RPMI8226 (cell line): ENCODE measurements around the gene ULK1.

ENCODE experiments used
- DNase-seq: peaks from one replicate; pipeline ENCODE4 v3.0.0-alpha.2; 2015

ULK1 gene

DNA sequence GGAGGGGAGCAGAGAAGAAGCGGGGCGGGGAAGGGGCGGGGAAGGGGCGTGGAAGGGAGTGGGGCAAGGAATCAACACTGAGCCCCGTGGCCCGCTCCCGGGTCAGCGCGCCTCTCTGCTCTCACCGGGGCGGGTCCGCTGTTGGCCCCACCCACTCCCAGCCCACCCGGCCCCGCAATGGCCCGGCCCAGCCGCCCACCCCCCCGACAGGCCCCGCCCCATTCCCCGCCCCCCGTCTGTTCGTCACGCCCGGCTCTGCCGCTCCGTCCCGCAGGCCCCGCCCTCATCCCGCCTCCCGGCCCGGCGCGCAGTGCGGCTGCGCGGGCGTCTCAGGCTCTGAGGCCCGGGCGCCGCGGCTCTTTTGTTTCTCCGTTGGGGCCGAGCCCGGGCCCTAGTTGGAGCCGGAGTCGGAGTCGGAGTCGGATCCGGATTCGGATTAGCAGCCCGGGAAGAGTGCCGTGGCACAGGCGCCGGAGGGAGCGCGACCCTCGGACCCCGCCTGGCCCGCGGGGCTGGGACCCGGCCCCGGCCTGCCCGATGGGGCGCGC lies at the start of gene ULK1:
Gene ULK1 (plus strand): TSS at position 310 of the 548 bp plus-strand sequence. CDS start 380 bp downstream, outside the sequence.
- peak; percentile 88 for DNase-seq

DNA sequence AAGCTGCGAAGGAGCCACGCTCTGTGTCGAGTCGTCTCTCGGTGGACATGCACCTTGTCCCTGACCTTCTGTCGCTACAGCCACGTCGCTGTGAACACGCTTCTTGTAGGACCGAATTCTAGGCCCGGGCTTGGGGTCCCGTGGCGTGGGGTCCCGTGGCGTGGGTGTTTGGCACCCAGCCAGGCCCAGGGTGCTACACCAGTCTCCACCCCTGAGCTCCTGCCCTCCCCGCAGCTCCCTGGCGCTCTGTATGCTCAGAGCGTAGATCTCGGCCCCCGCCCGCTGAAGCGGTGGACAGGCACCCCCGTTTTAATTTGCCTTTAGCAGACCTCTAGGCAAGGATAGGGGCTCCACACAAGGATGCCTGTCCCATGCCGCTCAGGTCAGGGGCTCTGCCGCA lies 49.8 kb upstream of the ULK1 start:
- DNase-seq: no peak

DNA sequence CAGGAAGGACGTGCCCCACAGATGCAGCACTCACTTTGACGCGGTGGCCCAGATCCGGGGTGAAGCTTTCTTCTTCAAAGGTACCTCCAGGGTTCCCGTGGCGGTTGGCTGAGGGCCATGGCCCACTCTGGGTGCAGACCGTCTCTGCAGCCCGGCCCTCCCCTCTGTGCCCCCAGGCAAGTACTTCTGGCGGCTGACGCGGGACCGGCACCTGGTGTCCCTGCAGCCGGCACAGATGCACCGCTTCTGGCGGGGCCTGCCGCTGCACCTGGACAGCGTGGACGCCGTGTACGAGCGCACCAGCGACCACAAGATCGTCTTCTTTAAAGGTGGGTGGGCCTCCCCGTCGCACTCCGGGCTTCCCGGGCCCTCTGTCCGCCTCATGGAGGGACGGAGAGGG lies 49.3 kb upstream of the ULK1 start:
- peak; percentile 75 for DNase-seq

DNA sequence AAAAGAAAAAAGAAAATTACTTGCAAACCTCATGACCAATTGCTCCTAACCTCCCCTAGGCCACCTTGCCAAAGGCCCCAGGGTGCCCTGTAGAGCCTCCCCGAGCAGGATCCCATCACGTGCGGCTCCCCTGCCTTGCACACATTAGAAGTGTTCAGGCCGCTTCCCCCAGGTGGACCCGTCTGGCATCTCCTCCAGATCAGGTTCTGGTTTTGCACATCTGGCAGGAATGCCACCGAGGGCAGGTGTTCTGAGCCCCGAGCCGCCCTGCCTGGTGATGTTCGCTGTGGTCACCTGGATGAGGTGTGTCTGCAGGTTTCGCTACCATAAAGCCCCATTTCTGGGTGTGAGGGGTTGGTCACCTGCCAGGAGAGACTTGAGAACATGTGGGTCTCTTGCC lies 47.0 kb upstream of the ULK1 start:
- DNase-seq: peak; percentile 93

DNA sequence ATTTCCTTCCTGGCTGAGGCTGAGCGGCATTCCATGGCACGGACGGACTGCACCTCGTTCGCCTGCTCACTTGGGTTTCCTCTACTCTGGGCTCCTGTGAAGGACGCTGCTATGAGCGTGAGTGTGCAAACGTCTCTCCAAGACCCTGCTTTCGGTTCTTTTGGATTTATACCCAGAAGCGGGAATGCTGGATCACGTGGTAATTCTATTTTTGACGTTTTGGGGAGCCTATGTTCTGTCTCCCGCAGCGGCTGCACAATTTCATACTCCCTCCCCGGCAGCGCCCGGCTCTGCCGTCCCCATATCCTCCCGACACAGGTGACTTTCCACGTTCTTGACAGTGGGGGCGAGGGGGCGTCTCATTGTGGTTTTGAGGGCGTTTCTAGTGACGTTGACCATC lies 45.7 kb upstream of the ULK1 start:
- DNase-seq: no peak

DNA sequence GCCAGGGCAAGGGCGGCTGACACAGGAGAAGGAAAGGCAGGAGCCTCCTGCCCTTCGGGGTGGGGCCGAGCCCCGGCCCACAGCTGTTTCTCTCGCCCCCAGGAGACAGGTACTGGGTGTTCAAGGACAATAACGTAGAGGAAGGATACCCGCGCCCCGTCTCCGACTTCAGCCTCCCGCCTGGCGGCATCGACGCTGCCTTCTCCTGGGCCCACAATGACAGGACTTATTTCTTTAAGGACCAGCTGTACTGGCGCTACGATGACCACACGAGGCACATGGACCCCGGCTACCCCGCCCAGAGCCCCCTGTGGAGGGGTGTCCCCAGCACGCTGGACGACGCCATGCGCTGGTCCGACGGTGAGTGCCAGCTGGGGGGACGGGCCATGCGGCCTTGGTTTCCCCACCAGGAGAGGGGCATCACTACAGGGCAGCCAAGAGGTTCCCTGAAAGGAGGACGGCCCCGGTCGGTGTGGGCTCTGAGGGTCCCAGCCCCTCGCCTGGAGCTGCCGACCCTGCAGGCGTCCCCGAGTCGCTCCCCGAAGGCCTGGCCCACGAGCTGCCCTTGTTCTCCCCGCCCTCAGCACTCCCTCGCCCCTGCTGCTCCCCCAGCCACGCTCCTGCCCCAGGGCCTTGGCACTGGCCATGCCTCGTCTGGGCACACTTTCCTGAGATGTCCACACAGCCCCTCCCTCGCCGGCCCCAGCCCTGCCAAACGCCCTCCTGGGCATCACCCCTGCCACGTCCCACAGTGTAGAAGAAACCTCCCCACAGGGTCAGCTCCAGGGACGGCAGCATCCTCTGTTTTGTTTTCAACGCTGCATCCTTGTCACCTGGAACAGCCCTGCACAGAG lies 44.5 kb upstream of the ULK1 start:
- no peak for DNase-seq

DNA sequence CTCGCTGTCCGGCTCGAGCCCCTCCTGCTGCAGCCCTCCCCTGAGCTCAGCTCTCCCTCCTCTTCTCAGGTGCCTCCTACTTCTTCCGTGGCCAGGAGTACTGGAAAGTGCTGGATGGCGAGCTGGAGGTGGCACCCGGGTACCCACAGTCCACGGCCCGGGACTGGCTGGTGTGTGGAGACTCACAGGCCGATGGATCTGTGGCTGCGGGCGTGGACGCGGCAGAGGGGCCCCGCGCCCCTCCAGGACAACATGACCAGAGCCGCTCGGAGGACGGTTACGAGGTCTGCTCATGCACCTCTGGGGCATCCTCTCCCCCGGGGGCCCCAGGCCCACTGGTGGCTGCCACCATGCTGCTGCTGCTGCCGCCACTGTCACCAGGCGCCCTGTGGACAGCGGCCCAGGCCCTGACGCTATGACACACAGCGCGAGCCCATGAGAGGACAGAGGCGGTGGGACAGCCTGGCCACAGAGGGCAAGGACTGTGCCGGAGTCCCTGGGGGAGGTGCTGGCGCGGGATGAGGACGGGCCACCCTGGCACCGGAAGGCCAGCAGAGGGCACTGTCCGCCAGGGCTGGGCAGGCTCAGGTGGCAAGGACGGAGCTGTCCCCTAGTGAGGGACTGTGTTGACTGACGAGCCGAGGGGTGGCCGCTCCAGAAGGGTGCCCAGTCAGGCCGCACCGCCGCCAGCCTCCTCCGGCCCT lies 43.4 kb upstream of the ULK1 start:
- no peak for DNase-seq

DNA sequence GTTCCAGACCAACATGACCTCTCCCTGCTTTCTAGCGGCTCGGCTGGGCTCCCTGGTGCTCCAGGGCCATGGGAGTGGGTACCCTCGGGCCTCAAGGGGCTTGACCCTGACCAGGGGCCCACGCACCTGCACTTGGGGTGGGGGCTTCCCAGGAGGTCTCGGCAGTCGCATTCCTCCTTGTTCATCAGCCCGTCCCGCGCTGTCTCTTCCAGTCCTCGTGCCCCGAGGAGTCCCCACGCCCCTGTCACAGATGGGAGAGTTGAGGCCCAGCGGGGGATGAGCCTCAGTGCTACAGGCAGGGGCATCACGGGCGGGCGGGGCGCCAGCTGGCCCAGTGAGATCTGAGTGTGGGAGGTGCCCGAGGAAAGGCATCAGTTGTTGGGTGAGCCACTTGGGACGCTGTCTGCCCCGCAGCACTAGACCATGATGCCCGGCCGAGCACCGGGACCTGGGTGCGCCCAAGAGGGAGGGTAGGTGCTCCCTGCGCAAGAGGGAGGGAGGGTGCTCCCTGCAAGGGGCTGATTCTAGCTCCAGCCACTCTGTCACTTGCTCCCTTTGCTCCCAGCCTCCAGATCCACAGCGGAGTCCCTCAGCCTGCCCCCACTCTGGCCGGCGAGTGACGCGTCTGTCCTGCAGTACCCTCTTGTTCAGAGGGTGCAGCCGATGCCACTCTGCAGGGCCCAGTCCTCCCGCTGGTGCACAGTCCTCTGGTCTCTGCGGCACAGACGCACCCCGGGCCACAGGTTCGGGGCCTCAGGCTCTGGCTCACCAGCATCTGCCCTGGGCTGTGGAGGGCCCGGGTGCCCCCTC lies 42.5 kb upstream of the ULK1 start:
- no peak for DNase-seq

DNA sequence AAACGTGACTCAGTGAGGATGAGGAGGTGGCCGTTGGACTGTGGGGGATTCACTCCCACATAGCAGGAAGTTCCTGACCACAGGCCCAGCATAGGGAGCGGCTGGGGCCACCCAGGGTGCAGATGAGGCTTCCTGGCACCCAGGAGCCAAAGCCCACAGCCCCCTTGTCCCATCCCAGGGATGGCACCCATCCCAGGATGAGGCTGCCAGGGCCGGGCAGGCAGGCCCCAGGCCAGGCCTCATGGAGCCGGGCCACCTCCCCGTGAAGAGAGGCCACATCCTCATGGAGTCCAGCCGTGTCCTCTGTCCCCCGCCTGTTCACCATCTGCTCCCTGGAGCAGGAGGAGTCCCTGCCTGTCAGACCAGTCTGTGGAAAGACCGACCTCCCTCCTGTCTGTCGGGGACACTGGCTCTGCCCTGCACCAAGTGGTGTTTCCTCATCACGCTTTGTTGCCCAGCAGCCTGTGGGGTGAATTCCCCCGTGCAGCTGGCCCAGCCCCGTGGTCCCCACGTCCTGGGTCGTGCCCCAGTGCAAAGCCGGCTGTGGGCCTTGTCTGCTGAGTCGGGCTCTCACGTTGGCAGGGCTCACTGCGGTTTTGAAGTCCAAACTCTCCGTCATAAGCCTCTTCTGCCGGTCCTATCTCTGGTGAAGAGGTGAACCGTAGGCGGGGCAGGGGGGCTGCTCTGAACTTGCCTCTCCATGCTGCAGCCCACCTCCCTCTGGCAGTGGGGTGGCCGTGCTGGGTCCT lies 41.7 kb upstream of the ULK1 start:
- DNase-seq: no peak

DNA sequence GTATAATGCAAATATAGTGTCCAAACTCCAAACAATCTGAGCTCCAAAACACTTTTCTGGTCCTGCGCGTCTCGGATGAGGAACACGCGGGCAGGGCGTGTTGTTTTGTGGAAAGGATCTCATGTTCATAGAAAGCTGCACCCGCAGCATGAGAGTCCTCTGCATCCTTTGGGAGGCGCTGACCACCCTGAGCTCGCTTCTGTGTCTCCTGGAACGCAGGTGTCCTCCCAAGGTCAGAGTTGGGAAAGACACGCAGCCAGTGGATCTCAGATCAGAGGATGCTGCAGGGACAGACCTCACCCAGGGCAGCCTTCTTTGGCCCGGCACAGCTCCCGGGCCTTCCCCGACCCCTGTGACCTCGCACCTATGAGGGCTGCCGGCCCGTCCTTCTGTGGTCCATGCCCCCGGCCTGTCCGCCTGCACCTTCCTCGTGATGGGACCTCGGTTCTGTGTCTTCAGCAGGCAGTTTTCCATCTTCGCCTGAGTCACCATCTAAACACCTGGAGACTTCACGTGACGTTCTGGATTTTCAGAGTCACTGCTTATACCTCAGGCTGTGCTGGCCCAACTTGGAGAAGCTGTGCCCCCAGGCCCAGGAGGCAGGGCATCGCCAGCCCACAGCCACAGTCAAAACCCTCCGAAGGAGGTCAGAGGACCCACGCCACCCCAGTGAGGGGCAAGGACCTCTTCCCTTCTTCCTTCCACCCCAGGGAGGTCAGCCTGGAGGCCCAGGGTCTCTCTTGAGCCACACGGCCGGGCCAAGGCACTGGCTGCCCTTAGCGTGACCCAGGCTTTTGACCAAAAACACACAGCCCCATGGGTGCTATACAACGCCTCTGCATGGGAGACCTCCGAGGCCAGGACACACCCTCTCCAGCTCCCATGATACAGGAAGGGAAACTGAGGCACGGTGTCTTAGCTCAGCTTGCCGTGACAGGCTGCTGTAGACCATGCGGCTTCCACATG lies 40.3 kb upstream of the ULK1 start:
- DNase-seq: no peak

DNA sequence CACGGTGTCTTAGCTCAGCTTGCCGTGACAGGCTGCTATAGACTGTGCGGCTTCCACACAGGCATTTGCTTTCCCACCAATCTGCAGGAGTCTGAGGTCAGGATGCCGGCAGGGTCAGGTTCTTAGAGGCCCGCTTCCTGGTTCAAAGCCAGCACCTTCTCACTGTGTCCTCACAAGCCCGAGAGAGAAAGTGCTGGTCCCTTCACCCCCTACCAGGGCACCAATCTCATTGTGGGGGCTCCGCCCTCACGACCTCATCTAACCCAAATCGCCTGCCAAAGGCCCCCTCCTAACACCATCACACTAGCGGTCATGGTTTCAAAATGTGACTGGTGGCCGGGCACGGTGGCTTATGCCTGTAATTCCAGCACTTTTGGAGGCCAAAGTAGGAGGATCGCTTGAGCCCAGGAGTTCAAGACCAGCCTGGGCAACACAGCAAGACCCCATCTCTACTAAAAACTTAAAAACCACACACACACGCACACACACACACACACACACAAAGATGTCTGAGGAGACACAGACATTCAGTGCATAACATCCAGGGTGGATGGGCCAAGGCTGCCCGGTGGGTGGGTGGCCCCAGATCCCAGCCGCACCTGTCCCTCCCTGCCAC lies 39.5 kb upstream of the ULK1 start:
- no peak for DNase-seq

DNA sequence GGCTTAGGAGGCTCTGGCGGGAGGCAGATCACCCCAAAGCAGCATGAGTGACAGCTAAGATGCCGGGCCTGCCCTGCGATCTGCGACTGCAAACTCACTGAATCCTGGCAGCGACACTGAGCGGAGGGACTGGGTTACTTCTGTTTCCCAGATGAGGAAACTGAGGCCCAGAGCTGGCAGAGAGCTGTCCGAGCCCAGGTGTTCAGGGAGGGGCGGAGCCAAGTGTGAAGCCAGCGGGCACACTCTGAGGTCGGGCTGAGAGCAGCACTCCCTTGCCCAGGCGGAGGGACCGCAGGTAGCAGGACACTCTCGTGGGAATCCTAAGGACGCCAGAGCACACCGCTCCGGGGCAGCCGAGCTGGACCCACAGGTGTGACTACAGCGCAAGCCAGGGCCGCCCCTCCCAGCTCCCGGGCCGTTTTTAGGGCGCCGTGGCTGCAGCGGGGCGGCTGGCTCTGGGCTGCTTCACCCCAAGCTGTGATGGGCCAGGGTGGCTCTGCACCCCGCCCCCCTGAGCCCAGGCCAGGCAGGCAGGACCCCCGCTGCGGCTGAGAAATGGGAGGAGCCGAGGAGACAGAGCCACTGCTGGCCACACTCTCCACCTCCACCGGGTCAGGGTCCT lies 38.8 kb upstream of the ULK1 start:
- no peak for DNase-seq

DNA sequence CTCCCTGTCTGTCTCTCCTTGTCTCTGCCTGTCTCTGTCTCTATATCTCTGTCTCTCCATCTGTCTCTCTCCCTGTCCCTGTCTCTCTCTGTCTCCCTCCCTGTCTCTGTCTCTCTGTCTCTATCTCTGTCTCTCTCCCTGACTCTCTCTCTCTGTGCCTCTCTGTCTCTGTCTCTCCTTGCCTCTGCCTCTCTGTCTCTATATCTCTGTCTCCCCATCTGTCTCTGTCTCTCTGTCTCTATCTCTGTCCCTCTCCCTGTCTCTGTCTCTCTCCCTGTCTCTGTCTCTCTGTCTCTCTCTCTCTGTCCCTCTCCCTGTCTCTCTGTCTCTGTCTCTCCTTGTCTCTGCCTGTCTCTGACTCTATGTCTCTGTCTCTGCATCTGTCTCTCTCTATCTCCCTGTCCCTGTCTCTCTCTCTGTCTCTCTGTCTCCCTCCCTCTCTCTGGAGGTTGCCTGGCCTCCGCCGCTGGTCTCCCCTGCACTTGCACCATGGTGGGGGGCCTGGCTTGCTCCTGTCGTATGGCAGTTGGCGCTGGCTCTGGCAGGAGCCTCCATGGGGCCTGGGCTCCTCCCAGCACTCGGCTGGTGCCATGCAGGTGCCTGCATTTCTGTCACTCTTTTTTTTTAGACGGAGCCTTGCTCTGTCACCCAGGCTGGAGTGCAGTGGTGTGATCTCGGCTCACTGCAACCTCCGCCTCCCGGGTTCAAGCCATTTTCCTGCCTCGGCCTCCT lies 37.9 kb upstream of the ULK1 start:
- no peak for DNase-seq

DNA sequence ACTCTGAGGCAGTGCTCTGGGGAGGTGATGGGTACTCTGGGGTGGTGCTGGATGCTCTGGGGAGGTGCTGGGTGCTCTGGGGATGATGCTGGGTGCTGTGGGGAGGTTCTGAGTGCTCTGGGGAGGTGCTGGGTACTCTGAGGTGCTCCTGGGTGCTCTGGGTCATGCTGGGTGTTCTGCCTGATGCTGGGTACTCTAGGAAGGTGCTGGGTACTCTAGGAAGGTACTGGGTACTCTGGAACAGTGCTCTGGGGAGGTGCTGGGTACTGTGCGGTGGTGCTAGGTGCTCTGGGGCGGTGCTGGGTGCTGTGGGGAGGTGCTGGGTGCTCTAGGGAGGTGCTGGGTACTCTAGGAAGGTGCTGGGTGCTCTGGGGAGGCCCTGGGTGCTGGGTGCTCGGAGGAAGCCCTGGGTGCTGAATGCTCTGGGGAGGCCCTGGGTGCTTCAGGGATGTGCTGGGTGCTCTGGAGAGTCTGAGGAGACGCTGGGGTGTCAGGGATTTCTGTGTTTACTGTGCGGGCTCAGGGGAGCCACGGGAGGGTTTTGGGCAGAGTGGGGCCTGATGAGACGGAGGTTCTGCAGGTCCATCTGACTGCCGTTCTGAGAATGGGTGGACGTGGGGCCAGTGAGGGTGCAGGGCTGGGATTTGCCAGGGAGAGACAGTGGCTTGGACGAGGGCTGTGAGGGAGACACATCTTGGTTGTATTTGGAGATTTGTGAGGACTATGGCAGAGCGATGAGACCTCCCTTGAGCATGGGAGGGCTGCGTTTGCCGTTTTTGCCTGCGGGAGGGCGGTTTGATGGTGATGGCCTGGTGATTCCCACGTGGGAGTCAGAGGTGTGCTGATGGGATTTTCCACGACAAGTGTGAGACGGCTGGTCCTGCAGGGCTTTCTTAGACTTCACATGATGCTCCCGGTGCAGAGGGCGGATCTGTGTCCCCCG lies 36.2 kb upstream of the ULK1 start:
- DNase-seq: no peak

DNA sequence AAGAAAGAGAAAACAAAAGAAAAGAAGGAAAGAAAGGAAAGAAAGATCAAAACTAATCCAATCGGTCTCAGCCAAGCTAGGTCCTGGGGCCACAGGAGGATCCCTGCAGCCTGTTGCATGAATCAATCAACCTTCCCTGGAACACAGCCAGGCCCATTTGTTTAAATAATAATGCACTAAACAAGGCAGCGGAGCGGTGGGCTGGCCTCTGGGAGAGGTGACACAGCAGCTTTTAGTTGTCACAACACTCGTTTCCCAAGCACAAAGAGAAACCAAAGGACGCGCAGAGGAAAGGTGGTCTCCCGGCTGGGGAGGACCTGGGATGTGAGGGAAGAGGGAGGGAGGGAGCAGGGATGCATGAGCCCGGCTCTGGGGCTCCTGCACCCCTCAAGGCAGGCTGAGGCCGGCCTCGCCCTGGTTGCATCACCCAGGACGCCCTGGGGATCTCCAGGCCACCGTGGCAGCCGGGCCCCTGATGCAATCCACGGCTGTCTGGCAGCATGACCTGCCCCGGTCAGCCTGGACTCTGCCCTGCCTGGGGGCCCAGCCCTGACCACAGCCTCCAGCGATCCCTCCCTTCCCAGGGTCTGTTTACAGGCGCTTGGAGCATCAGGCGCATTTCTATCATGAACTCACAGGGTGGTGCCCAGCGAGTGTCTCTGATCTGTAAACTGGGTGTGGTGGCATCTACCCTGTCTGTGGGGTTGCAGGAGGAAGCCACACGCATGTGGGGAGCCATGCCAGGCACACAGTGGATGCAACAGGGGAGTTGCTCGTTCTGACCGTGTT lies 33.8 kb upstream of the ULK1 start:
- DNase-seq: peak; percentile 54

DNA sequence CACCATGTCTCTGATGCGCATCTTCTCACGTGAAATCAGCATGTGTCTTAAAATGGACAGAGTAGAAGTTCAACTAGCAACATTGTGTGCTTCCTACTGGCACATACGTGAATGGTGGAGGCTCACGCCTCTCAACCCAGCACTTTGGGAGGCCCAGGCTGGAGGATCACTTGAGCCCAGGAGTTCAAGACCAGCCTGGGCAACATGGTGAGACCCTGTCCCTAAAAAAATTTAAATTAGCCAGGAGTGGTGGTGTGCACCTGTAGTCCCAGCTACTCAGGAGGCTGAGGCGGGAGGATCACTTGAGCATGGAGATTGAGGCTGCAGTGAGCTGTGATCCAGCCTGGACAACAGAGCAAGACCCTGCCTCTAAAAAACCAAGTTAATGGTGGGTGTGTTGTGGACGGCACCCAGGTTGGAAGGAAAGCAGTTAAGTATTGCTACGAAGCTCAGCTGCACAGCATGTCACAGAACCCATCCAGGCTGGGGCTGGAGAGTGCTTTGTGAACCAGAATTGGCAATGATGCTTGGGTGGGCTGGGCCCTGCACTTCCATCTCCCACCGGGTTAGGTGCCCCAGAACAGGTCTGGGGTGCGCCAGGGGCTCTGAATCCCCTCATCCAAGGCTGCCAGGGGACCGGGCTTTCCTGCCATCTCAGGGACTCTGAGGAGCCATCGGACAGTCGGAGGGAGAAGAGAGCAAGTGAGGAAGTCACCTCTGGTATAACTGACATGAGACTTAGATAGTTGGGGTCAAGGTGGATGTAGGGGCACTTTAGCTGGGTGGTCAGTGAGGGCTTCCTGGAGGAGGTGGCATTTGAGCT lies 33.0 kb upstream of the ULK1 start:
- no peak for DNase-seq

DNA sequence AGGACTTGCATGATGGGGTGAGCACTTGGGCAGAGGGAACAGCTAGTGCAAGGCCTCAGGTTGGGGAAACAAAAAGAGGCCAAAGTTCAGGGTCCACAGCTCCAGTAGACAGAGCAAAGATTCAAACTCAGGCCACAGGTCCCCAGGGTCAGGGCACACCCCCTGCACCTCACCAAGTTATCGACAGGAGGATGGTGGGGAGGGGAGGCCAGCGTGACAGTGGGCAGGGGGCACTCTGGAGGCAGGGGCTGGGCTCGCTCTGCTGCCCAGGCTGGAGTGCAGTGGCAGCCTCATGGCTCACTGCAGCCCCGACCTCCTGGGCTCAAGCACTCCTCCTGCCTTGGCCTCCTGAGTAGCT lies 32.4 kb upstream of the ULK1 start:
- no peak for DNase-seq
